Spinal cord (tissue), 10 donors: ENCODE measurements around the gene HTR1B. TPM values are rescaled to one million over a fixed set of nuclear protein-coding genes. Genes with fewer than 3 reads are reported as not detected.

Experiments used
- DNase-seq, 6 donors: peaks; one replicate each; pipeline versions ENCODE4 v3.0.0 to v3.0.0-alpha.2; 2013 to 2015; ENCODE audit warnings: low spot score in 6 of 6, low read depth in 4 of 6
- H3K27ac ChIP-seq: one replicate; pipeline ENCODE4 v1.5.1; 2013; ENCODE audit warnings: low read depth, low read length, control low read depth
- H3K27me3 ChIP-seq: one replicate; pipeline ENCODE4 v1.6.1; 2013; ENCODE audit warnings: low read length; ENCODE audit not compliant: control insufficient read depth, insufficient read depth
- H3K36me3 ChIP-seq: one replicate; pipeline ENCODE4 v1.6.1; 2013; ENCODE audit warnings: low read length; ENCODE audit not compliant: control insufficient read depth, insufficient read depth
- H3K4me1 ChIP-seq: one replicate; pipeline ENCODE4 v1.6.1; 2013; ENCODE audit warnings: low read length; ENCODE audit not compliant: control insufficient read depth, insufficient read depth
- H3K4me3 ChIP-seq: one replicate; pipeline ENCODE4 v1.5.1; 2013; ENCODE audit warnings: low read depth, low read length, control low read depth
- H3K9me3 ChIP-seq: one replicate; pipeline ENCODE4 v1.6.1; 2013; ENCODE audit warnings: low read length; ENCODE audit not compliant: control insufficient read depth, insufficient read depth
- WGBS: methylation state at CpG from one replicate; pipeline ENCODE4 v1.1.5; 2013; ENCODE audit warnings: missing lambda C conversion rate; ENCODE audit not compliant: insufficient coverage; 5-methylcytosine and 5-hydroxymethylcytosine counted together
- long read RNA-seq, 4 donors: transcript quantifications; one replicate each; lab custom pipeline, GENCODE V29; 2026
- polyA plus RNA-seq, 2 donors: library from polyadenylated mRNA; unstranded; fragments of 120-200 nt; gene quantifications; one replicate each; pipeline ENCODE4 v1.2.1, GENCODE V29; 2013; ENCODE audit not compliant: insufficient read length in 2 of 2
- total RNA-seq, 2 donors: library from RNA; depleted of rRNA in 1 of 2; stranded (reverse); fragments of 120-200 nt in 1 of 2; fragments of >200 nt in 1 of 2; gene quantifications; one replicate each; pipeline versions ENCODE4 v1.2.3 to v1.2.4, GENCODE V29; 2013 to 2014
- donor health status: healthy.

Gene HTR1B, protein sequence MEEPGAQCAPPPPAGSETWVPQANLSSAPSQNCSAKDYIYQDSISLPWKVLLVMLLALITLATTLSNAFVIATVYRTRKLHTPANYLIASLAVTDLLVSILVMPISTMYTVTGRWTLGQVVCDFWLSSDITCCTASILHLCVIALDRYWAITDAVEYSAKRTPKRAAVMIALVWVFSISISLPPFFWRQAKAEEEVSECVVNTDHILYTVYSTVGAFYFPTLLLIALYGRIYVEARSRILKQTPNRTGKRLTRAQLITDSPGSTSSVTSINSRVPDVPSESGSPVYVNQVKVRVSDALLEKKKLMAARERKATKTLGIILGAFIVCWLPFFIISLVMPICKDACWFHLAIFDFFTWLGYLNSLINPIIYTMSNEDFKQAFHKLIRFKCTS
- total RNA-seq, result 1 to 10 TPM; 1.0 to 5.2 TPM
- polyA plus RNA-seq, result 1 to 10 TPM; 4.0 to 4.8 TPM
- long read RNA-seq, donor 1, transcript HTR1B-201 (1 exons, 2,021 nt), result major isoform, 6 of 6 reads
- long read RNA-seq, donor 1, partial matches to known transcripts, result 0 of 6 reads
- long read RNA-seq, donor 1, other reads (novel, unspliced or antisense), result 0 of 6 reads
- long read RNA-seq, donor 2, result 0 reads
- long read RNA-seq, donor 3, partial matches to known transcripts, result 0 of 1 reads
- long read RNA-seq, donor 3, other reads (novel, unspliced or antisense), result 0 of 1 reads
- long read RNA-seq, donor 4, result 0 reads

DNA sequence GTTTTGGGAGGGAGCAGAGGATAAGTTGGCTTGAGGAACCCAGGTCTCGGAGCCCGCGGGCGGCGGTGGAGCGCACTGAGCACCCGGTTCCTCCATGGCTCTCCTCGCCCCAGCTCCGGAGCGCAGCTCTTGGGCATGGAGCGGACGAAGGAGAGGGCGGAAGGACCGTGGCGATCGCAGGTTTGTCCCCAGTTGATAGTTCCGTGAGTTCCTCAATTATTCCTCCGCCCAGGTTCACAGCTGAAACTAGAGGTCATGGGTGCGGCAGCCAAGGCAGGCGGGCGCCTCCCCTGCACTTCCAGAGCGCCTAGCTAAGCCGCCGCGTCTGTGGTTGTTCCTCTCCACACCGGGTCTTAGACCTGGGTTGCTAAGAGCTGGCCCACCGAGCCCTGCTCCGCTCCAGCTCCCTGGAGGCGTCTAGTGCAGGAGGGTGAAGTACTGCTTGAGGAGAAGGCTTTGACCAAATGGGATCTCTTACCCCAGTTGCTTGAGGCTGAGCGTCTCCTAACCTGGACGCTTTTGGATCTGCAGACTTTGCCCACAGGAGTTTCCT lies at the start of gene HTR1B:
HTR1B (minus strand) TSS at position 184 of the 553 bp plus-strand sequence; CDS start at position 96, 88 bp downstream.
- peaks cover 61% of the 10 kb centered on the region for H3K27me3 ChIP-seq
- peak within 1 kb of the TSS; percentile 46 for H3K4me3 ChIP-seq
- no peaks in the 10 kb centered on the region for H3K36me3 ChIP-seq
- DNase-seq, result peak in 2 of 6 donors; percentile 38 to 54
- peaks cover 40% of the 10 kb centered on the region for H3K4me1 ChIP-seq
- H3K27ac ChIP-seq, result no peak within 1 kb of the TSS
- H3K9me3 ChIP-seq, result no peaks in the 10 kb centered on the region
- under 1% methylated on average over 31 of the region's 31 CpGs for WGBS

DNA sequence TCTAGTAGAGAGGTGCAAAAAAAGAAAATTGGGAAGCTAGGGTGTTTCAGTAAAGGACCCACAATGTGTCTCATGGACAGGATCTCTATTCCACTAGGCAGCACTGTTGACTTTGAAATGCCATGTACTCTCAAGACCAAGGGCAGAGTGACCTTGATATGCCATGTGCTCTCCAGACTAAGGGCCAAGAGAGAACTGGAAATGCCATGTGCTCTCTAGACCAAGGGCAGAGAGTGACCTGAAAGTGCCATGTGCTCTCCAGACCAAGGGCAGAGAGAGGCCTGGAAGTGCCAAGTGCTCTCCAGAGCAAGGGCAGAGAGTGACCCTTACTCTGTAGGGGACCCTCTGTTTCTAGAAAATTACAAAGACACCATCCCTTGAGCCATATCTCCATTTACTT lies 49.3 kb upstream of the HTR1B start:
- H3K27ac ChIP-seq, result no peak overlapping the region
- peaks cover 6% of the 10 kb centered on the region for H3K9me3 ChIP-seq
- no peaks in the 10 kb centered on the region for H3K27me3 ChIP-seq
- no peak overlapping the region for H3K4me3 ChIP-seq
- no peak for DNase-seq
- H3K36me3 ChIP-seq, result no peaks in the 10 kb centered on the region
- no peaks in the 10 kb centered on the region for H3K4me1 ChIP-seq

DNA sequence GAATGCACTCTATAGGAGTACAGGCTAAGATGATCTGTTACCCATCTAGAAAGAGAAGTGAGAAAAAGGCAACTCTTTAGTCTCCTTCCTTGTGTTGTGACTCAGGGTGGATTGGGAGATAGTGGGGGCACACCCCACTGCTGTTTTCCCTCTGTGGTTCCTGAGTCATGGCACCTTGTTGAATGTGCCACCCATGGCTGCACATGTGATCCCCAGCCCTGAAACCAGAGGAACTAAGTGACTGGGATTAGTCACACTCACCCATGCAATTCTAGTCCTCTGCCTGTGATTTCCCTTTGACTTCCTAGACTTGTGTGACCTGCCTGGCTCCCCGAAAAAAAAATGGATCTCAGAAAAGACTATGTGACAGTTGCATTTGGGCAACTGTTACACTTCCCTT lies 48.6 kb upstream of the HTR1B start:
- no peak for DNase-seq
- H3K9me3 ChIP-seq, result peaks cover 6% of the 10 kb centered on the region
- no CpG with 5 or more reads among the region's 1 CpG for WGBS
- no peak overlapping the region for H3K27ac ChIP-seq
- H3K27me3 ChIP-seq, result no peaks in the 10 kb centered on the region
- H3K4me1 ChIP-seq, result no peaks in the 10 kb centered on the region
- H3K36me3 ChIP-seq, result no peaks in the 10 kb centered on the region
- no peak overlapping the region for H3K4me3 ChIP-seq

DNA sequence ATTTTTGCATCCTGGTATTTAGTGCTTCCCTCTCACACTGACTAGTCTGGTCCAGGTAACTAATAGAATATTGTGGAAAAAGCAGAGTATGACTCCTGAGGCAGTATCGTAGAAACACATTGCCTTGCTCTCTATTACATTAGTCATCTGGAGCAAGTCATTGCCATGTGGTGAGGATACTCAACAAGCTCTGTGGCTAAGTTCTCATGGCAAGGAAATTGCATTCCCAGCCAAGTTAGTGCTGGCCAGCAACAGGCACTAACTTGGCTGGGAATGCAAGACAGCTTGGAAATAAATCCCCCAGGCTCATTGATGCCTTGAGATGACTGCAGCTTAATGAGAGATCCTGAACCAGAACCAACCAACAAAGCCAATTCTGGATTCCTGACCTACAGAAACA lies 39.7 kb upstream of the HTR1B start:
- Histone ChIP-seq H3K36me3 (no peaks in the 10 kb centered on the region), H3K9me3 (peaks cover 2% of the 10 kb centered on the region), H3K4me1 (no peaks in the 10 kb centered on the region), H3K4me3 (no peak overlapping the region), H3K27ac (no peak overlapping the region), H3K27me3 (no peaks in the 10 kb centered on the region)
- DNase-seq, result peak in 5 of 6 donors; percentile 7 to 83 (median 23)
- WGBS, result 80% methylated on average over 1 of the region's 1 CpG

DNA sequence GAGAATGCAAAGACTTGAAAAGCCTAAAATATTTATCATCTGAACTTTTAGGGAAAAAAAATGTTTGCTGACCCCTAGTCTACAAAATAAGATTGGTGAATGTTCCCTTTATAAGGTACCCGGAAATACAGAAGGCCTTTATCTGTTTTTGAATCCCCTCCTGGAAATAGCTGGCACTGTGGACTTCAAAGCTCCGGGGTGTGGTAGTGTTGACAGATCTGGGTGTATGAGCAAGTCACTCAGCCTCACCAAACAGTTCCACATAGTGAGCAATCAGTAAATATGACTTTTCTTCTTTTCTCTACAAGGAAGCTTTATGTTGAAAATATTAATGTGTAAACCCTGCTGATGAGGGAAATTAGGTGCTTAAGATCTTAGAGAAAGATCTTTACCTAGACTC lies 29.2 kb upstream of the HTR1B start:
- no peak for DNase-seq
- H3K4me3 ChIP-seq, result no peak overlapping the region
- no CpG with 5 or more reads among the region's 2 CpGs for WGBS
- H3K27ac ChIP-seq, result no peak overlapping the region
- H3K9me3 ChIP-seq, result no peaks in the 10 kb centered on the region
- H3K36me3 ChIP-seq, result no peaks in the 10 kb centered on the region
- H3K4me1 ChIP-seq, result no peaks in the 10 kb centered on the region
- H3K27me3 ChIP-seq, result no peaks in the 10 kb centered on the region

DNA sequence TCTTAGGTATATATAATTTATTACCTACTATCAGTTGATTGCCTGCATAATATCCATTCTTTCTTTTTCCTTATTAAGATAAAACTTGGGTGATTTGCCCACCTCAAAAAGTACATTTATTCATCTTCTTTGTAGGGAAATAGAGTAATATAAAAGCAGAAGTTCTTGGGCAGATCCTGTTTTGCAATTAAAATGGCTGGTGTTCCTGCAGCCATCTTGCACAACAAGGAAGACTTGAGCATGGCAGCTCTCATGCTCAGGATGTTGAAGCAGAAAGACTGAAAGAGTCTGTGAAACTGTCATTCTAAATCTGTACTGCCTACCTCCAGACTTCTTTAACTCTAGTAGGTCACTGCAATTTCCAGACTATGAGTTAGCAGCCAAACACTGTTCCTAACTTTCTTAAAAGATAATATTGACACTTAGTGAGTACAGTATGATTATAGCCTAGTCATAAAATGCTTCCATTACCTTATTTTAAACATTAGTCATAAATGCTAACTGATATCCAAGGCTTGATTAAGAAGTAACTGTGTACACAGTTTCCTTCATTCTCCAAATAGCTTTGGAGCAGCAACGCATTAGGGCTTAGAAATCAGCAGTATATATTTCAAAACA lies 24.6 kb upstream of the HTR1B start:
- Histone ChIP-seq H3K9me3 (no peaks in the 10 kb centered on the region), H3K36me3 (no peaks in the 10 kb centered on the region), H3K4me1 (no peaks in the 10 kb centered on the region), H3K27ac (no peak overlapping the region), H3K27me3 (no peaks in the 10 kb centered on the region), H3K4me3 (no peak overlapping the region)
- no CpG with 5 or more reads among the region's 1 CpG for WGBS
- no peak for DNase-seq

DNA sequence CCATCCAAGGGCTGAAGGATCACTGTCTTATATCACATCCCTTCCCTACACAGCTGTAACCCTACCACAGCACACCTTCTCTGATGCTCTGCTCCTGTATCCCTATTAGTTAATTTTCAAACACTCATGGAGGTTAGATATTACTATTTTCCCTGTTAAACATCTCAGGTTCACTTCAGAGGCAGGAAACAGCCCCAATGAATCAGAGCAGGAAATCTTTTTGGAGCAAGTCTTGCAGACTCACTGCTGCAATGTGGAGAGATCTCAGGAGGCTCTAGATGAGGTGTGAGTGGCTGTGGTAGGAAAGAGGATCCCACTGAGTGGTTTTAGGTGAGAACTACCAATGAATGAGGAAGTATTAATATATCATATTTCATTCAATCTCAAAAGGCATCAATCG lies 19.7 kb upstream of the HTR1B start:
- H3K27ac ChIP-seq, result no peak overlapping the region
- no CpG with 5 or more reads among the region's 1 CpG for WGBS

DNA sequence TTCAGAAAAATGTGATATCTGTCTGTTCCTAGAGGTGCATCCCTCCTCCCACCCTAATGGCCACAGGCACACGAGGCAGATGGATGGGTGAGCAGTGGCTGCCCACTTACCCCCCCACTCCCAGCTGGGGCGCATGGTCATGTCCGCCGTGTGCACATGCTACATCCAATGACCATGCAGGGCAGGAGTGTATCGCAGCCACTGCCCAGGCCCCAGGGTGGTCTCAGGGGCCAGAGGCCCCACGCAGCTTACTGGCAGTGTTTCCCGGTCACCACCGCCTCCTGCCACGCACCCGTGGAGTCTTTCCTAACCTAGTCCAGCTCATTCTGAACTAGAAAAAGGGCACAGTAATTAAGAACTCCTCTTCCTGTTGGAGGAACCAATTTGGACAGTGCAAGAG lies 11.7 kb upstream of the HTR1B start:
- Histone ChIP-seq H3K27me3 (no peaks in the 10 kb centered on the region), H3K4me3 (no peak overlapping the region), H3K4me1 (no peaks in the 10 kb centered on the region), H3K36me3 (no peaks in the 10 kb centered on the region), H3K27ac (no peak overlapping the region), H3K9me3 (peaks cover 7% of the 10 kb centered on the region)
- WGBS, result 91% methylated on average over 10 of the region's 10 CpGs
- no peak for DNase-seq

More for the DNA sequence above, 19.7 kb upstream of the HTR1B start:
- H3K9me3 ChIP-seq, result no peaks in the 10 kb centered on the region
- no peaks in the 10 kb centered on the region for H3K4me1 ChIP-seq
- H3K4me3 ChIP-seq, result no peak overlapping the region
- H3K27me3 ChIP-seq, result no peaks in the 10 kb centered on the region
- no peak for DNase-seq
- H3K36me3 ChIP-seq, result no peaks in the 10 kb centered on the region

DNA sequence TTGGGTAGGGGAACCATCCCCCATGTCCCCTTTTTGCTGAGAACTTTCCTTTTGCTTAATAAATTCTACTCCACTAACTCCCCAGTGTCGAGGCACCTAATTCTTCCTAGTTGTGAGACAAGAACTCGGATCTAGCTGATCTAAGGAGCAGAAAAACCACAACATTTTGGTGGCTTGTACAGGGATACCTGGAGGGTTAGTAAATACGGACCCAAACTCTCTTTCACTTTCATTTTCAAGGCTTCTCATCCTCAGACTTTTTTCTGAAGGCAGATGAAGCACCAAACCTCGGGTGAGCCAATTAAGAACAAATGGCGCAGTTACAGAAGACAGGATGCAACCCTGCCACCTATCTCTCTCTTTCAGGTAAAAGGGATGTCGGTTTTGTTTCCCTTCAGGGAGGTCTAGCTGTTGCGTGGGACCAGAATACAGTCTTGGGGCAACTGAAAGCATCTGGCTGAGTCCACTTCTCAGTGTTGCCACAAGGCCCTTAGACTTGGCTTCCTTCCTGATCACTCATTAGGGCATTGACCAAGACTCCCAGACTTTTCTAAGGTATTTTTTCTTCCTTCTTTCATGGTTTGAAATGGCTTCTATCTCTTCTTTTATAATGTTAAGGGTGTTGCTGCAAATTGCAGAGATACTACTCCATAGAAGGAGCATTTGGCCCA lies 11.1 kb upstream of the HTR1B start:
- Histone ChIP-seq H3K4me1 (no peaks in the 10 kb centered on the region), H3K27me3 (no peaks in the 10 kb centered on the region), H3K36me3 (no peaks in the 10 kb centered on the region), H3K27ac (no peak overlapping the region), H3K9me3 (peaks cover 7% of the 10 kb centered on the region), H3K4me3 (no peak overlapping the region)
- DNase-seq, result no peak
- 94% methylated on average over 4 of the region's 7 CpGs for WGBS
